GM12874 (cell line): Measurements from ENCODE around the gene MYL5.

Source experiments
- TF ChIP-seq, protein P1 (sequence below): IDR thresholded peaks from 2 replicates; pipeline ENCODE4 v1.5.1; 2011; ENCODE audit warnings: low read depth, mild to moderate bottlenecking, control low read depth, low read length, moderate library complexity; ENCODE audit not compliant: insufficient read depth

MYL5 gene

DNA sequence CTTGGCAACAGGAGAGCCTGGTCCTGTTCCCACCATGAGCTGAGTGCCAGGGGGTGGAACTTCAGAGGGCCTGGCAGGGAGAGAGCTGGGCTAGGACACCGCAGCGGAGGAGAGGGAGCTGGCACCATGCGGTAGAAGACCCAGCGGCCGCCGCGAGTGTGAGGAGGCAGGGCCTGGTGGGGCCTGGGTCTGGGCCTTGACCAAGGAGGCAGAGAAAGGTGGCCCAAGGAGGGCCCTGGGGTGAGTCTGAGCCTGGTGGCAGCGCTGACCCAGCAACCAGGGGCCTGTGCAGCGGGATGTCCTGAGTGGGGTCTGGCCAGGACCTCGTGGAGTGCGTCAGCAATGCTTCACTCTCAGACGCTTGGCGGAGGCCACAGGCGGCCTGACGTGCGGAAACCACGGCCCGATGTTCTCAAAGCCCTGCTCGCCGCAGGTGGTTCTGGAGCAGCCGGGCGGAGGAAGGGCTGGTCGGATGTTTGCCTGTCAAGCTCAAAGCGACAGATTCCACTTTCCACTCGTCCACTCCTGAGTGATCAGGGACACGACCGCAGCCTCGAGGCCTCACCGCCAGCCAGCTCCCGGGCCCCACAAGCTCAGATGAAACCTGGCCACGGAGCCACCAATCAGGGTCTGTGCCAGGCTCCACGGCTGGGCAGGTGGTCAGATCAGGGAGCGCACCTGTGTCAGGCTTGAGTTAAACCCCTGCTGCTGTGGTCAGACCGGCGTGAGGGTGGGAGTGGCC lies 21.1 kb upstream of the MYL5 start:
- TF ChIP-seq, protein P1, sequence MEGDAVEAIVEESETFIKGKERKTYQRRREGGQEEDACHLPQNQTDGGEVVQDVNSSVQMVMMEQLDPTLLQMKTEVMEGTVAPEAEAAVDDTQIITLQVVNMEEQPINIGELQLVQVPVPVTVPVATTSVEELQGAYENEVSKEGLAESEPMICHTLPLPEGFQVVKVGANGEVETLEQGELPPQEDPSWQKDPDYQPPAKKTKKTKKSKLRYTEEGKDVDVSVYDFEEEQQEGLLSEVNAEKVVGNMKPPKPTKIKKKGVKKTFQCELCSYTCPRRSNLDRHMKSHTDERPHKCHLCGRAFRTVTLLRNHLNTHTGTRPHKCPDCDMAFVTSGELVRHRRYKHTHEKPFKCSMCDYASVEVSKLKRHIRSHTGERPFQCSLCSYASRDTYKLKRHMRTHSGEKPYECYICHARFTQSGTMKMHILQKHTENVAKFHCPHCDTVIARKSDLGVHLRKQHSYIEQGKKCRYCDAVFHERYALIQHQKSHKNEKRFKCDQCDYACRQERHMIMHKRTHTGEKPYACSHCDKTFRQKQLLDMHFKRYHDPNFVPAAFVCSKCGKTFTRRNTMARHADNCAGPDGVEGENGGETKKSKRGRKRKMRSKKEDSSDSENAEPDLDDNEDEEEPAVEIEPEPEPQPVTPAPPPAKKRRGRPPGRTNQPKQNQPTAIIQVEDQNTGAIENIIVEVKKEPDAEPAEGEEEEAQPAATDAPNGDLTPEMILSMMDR = no peak

DNA sequence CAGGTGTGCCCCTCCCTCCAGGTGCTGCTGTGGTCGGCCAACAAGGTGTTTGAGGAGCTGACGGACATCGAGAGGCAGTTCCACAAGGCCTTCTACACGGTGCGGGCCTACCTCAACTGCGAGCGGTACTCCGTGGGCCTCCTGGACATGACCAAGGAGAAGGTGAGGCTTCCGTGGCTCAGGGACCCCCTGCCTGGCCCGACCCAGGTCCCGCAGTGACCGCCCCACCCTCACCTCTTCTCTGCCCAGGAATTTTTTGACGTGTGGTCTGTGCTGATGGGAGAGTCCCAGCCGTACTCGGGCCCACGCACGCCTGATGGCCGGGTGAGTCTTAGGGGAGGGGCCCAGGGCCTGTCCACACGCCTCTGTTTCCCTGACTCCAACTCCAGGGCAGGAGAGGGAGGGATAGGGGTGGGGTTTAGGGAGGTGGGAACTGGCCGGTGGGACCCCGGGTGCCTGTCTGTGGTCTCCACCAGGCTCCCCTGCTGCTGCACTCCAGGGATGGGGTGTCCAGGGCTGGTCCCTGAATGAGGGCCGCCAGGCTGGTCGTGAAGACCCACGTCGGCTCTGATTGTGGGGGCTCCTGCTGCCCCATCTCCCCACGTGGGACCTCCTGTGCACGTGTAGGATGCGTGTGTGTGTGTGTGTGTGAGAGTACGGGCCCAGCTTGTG lies 20.4 kb upstream of the MYL5 start:
- TF ChIP-seq, protein P1 = no peak

DNA sequence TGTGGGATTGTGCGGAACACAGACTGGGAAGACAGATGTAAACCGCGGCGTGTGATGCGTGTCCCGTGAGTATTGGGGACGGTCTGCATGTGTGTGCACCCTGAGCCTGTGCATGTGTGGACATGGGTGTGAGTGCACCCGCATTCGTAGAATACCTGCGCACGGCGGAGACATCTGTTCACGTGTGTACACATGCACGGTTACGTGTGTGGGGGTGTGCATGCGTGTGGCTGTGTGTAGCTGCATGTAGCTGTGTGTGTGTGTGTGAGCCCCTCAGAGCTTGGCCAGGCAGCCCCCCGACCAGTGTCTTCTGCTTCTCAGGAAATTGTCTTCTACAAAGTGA lies 19.9 kb upstream of the MYL5 start:
- TF ChIP-seq, protein P1 = no peak

DNA sequence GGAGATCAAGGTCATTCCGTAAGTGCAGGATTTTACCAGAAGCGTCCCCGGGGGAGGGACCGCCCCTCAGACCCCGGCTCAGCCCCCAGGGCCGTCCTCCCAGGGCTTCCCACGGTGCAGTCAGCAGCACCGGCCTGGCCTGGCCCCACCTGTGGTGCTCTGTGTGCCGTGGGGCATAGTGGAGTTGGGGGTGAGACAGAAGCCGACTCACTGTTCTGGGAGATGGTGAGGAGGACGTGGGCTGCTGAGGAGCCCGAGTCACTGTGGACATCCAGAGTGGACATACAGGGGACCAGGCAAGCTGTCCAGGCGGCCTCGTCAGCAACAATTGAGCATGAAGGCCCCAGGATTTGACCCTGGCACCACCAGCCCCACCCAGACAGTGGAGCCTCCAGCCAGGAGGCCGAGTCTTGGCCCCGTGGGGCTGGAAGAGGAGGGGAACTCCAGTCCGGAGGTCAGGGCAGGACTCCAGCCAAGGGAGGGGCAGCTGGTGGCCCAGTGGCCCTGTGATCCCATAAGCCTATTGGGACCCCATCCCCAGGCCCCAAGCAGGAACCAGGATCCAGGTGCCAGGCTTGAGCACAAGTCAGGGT lies 19.4 kb upstream of the MYL5 start:
- TF ChIP-seq, protein P1 = no peak

DNA sequence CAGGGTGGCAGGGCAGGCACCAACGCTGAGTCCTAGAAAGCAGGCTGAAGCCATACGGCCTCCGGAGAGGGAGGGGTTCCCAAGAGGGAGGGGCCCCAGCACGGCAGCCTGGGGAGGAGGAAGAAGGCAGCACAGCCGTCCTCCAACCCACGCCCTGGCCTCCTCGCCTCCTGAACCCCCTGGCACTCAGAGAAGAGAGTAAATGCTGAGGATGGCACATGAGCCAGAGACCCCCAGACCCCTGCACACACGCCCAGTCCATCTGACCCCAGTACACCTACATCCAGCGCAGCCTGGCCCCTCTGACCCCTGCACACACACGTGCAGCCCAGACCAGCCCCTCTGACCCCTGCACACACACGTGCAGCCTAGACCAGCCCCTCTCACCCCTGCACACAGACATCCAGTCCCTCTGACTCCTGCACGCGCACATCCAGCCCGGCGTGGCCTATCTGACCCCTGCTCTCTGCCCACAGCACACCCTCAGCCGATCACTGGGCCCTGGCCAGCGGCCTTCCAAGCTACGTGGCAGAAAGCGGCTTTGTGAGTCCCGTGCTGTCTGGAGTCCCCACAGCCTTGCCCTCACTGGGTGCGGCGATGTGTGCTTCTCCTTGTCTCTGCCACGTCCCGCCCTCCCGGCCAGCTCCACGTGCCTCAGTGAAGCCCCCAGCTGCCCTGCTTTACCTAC lies 18.7 kb upstream of the MYL5 start:
- TF ChIP-seq, protein P1 = no peak

DNA sequence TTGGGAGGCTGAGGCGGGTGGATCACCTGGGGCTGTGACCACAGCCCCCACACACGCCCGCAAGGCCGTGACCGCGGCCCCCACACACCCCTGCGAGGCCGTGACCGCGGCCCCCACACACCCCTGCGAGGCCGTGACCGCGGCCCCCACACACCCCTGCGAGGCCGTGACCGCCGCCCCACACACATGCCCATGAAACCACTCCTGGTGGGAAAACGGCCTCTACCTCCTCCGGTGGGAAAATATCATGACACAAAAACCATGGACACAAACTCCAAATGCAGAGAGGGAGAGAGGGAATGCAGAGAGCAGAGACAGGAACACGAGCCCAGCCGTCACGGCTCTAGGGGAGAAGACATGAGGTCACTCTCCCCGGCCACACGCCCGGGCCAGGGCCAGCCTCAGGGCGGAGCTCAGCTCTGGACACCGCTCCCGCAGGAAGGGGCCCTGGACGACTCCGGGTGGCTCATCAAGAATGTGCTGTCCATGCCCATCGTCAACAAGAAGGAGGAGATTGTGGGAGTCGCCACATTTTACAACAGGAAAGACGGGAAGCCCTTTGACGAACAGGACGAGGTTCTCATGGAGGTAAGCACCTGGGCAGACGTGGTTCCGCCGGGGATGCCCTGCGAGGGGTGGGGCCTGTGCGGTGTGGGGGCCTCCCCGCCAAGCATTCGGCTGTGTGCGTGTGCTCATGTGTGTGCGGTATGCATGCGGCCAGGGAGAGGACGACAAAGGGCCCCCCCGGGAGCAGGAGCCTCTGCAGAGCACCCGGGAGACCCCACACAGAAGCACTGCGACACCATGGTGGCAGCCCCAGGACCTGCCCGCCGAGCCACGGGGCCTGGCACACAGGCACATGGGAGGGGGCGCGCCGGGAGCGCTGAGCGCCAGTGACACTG lies 17.7 kb upstream of the MYL5 start:
- TF ChIP-seq, protein P1 = no peak
